22Rv1 (cell line): ENCODE results near the gene TENT4A.

Experiments used
- ZFX ChIP-seq: fragments of 450-650 bp; IDR thresholded peaks from 2 replicates; pipeline ENCODE4 v1.6.1; 2017; ENCODE audit warnings: antibody characterized with exemption, borderline replicate concordance
- TF ChIP-seq, protein P1 (sequence below): fragments of 450-650 bp; IDR thresholded peaks from 2 replicates; pipeline ENCODE4 v1.5.1; 2017; ENCODE audit warnings: mild to moderate bottlenecking

DNA sequence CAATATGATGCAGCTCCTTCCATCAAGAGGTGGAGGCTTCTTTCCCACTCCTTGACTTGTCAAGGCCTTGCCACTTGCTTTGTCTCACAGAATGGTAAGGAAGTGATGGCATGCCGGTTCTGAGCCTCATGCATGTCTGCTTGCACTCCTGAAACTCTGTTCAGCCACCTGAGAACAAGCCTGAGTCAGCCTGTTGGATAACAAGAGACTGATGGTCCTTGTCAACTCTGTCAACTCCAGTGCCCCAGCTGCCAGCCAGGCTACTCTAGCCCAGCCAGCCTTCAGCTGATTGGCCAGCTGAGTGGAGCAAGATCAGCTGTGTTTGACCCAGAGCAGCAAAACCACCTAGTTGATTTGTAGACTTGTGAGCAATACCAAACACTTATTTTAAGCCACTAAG lies 4.4 kb upstream of the TENT4A start:
- TF ChIP-seq, protein P1, sequence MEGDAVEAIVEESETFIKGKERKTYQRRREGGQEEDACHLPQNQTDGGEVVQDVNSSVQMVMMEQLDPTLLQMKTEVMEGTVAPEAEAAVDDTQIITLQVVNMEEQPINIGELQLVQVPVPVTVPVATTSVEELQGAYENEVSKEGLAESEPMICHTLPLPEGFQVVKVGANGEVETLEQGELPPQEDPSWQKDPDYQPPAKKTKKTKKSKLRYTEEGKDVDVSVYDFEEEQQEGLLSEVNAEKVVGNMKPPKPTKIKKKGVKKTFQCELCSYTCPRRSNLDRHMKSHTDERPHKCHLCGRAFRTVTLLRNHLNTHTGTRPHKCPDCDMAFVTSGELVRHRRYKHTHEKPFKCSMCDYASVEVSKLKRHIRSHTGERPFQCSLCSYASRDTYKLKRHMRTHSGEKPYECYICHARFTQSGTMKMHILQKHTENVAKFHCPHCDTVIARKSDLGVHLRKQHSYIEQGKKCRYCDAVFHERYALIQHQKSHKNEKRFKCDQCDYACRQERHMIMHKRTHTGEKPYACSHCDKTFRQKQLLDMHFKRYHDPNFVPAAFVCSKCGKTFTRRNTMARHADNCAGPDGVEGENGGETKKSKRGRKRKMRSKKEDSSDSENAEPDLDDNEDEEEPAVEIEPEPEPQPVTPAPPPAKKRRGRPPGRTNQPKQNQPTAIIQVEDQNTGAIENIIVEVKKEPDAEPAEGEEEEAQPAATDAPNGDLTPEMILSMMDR = no peak
- no peak for TF ChIP-seq ZFX
